IPS-NIHi7 (cell line): ENCODE data around the gene FGA.

ENCODE experiments used
- DNase-seq: peaks from one replicate; pipeline ENCODE4 v3.0.0; 2012; ENCODE audit warnings: mixed read lengths; ENCODE audit errors: extremely low spot score

The FGA gene

GRCh38 chr4:154542271-154542879 lies 48.2 kb downstream of the FGA start:
- DNase-seq: no peak
